RPMI7951 (cell line): ENCODE measurements around the gene SLIT3. TPM values are rescaled to one million over a fixed set of nuclear protein-coding genes. Genes with fewer than 3 reads are reported as not detected.
A peak's percentile ranks its signal among the peaks of the same experiment; 100 is the strongest.

Experiments
- DNase-seq: peaks from one replicate; pipeline ENCODE4 v3.0.0-alpha.2; 2012; ENCODE audit warnings: low read depth
- total RNA-seq: library from RNA; depleted of rRNA; stranded (reverse); fragments of >200 nt; shearing (Covaris generic); gene quantifications from 2 replicates; pipeline ENCODE4 v1.2.3, GENCODE V29; 2014

Gene SLIT3
- total RNA-seq, 1 experiment from 2014 or later = 0.72 TPM

GRCh38 chr5:169029661-169030274 is 271.2 kb downstream of the SLIT3 start:
- no peak for DNase-seq

GRCh38 chr5:169029037-169029436 is 271.9 kb downstream of the SLIT3 start:
- no peak for DNase-seq

GRCh38 chr5:169027501-169028061 is 273.4 kb downstream of the SLIT3 start:
- DNase-seq = no peak

GRCh38 chr5:169025491-169025890 is 275.4 kb downstream of the SLIT3 start:
- no peak for DNase-seq

- DNase-seq = no peak
Measured at GRCh38 chr5:169024421-169024820, 276.5 kb downstream of the SLIT3 start.

- DNase-seq = no peak
Measured at GRCh38 chr5:169022718-169023117, 278.2 kb downstream of the SLIT3 start.

GRCh38 chr5:169020102-169020501 is 280.8 kb downstream of the SLIT3 start:
- peak; percentile 25 for DNase-seq

GRCh38 chr5:169018925-169019324 is 282.0 kb downstream of the SLIT3 start:
- no peak for DNase-seq

GRCh38 chr5:169015991-169016390 is 284.9 kb downstream of the SLIT3 start:
- no peak for DNase-seq

- DNase-seq = no peak
Measured at GRCh38 chr5:169013846-169014245, 287.1 kb downstream of the SLIT3 start.

GRCh38 chr5:169013208-169013728 is 287.7 kb downstream of the SLIT3 start:
- no peak for DNase-seq

- DNase-seq = no peak
Measured at GRCh38 chr5:169012450-169012849, 288.5 kb downstream of the SLIT3 start.

- no peak for DNase-seq
Measured at GRCh38 chr5:169011451-169011850, 289.5 kb downstream of the SLIT3 start.

GRCh38 chr5:169011009-169011408 is 289.9 kb downstream of the SLIT3 start:
- no peak for DNase-seq

GRCh38 chr5:169009123-169009522 is 291.8 kb downstream of the SLIT3 start:
- DNase-seq = no peak

GRCh38 chr5:169006842-169007790 is 293.8 kb downstream of the SLIT3 start:
- DNase-seq = peak; percentile 16

- DNase-seq = no peak
Measured at GRCh38 chr5:169004551-169004950, 296.4 kb downstream of the SLIT3 start.

- no peak for DNase-seq
Measured at GRCh38 chr5:169003721-169004541, 297.0 kb downstream of the SLIT3 start.

- DNase-seq = no peak
Measured at GRCh38 chr5:169002953-169003555, 297.9 kb downstream of the SLIT3 start.

- no peak for DNase-seq
Measured at GRCh38 chr5:169001394-169001793, 299.5 kb downstream of the SLIT3 start.

- DNase-seq = no peak
Measured at GRCh38 chr5:168995024-168995423, 305.9 kb downstream of the SLIT3 start.
